ENCODE measurements around the gene MTMR12.
"Not testable (repeated sequence)": the region's sequence is repeated elsewhere in the genome, so short reads cannot be mapped to it uniquely, and the experiment has no call there.

GRCh38 chr5:32208837-32209236 is 103.9 kb downstream of the MTMR12 start:
- not testable (repeated sequence) for TF ChIP-seq POLR2A, EP300, CTCF (IDR thresholded peaks at IDR 0.05)
